Measurements from ENCODE around the gene PRICKLE2.

GRCh38 chr3:64272271-64272670 is 47.0 kb upstream of the PRICKLE2 start:
- no peak for TF ChIP-seq POLR2AphosphoS5 (IDR thresholded peaks at IDR 0.05; ENCODE audit: low read depth, low read length)
- no peak for TF ChIP-seq TAF1 (IDR thresholded peaks at IDR 0.05; ENCODE audit: borderline replicate concordance, insufficient read depth, low read length)
- no peak for TF ChIP-seq REST (IDR thresholded peaks at IDR 0.05; ENCODE audit: insufficient read depth in 1 of 2, low read depth in 2 of 2, low read length in 2 of 2)
- TF ChIP-seq SIN3A (IDR thresholded peaks at IDR 0.05; ENCODE audit: borderline replicate concordance, insufficient read depth, low read length), result no peak

All from PFSK-1 (cell line).